ENCODE results near the gene DTX3L.
A peak's percentile ranks its signal among the peaks of the same experiment; 100 is the strongest.

The DTX3L gene

DNA sequence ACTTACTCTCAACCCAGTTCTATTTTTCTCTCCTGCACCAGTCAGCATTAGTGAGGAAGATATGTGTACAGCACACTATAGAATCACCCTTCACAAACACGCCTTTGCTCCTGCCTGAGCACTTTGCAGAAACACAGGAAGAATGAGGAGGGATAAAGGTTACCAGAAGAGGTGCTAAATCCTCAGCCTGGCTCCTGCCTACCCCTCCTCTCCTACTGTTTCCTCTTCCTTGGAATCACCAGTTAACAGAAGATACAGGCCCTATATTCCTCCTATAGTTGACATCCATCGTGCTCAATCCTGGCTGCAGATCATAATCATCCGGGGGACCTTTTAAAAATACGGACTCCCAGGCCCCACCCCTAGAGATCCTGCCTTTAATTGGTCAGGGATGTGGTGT, 42.2 kb downstream of the DTX3L start:
- DNase-seq (ENCODE audit: low read depth in 2 of 2) = no peak

DNA sequence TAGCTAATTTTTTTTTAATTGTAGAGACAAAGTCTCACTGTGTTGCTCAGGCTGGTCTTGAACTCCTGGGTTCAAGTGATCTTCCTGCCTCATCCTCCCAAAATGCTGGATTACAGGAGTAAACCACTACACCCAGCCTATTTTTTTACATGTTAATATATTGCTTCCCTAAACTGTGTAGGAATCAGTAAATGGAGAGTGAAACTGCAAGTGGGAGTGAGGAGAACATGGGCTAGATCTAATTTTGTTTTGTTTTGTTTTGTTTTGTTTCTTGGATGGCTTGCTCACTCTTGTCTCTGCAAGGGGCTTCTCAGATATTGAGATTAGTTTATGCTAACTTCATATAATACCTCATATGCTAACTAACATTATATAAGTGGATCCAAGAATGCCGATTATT, 44.8 kb downstream of the DTX3L start:
- DNase-seq (ENCODE audit: low read depth in 2 of 2) = no peak

DNA sequence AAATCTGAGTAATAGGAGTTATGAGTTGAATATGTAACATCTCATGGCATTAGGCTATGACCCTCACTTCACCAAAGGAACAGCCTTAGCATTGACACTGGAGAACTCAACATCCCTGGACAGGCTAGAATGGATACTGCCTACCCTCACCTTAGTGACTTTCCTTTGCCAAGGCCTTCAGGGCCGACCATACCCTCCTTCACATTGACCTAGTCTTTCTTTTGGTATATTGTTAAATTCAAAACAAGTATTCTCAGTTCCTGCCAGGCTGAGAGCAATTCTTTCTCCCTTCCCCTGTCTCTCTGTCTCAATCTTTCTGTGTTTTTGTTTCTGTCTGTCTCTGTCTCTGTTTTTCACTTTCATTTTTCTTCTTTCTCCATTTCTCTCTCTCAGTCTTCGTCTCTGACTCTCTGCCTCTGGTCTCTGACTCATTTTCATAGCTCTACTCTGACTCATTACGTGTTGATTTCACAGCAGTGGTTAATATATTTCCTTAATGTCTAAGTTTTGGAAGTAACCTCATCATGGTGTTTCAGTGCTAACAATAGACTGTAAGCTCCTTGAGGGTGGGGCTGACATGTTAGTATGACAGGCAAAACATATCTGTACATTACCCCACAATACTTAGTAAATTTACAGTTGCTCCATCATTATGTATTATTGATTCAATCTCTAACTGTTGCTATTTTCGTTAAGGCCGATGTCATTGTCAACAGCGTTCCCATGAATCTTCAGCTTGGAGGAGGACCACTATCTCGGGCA, 45.8 kb downstream of the DTX3L start:
- peak; percentile 1 to 3 for DNase-seq (ENCODE audit: low read depth in 2 of 2)

DNA sequence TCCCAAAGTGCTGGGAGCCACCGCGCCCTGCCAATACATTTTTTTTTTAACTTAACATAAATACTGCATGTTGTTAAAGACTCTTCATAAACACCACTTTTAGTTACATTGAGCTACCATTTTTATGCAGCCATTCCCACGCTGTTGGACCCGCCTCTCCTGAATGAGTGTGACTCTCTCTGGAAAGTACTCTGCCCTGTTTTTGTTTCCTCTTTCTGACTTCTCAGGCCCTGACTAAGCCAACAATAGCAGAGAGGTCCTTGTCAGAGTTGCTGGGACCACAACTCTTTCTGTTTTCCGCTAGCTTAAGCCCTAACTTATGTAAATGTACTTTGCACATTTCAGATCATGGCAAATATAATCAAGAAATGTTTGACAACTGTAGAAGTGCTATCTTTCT, 48.6 kb downstream of the DTX3L start:
- no peak for DNase-seq (ENCODE audit: low read depth in 2 of 2)

DNA sequence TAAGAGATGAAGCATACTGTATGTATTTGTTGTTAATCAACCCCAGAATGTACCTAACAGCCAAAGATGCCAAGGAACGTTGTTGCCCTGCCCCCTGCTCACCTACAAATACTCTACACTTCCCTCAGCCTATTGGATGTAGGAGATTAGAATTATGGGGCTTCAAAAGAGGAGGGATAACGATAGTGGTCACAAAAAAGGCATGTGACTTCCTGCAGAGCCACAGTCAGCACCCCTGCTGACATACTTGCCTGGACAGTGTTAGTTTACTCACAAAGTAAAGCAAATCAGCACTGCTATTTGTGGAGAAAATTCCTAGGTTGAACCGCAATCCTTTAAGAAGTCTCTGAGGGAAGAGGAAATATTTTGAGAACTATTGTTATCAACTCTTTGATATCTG, 51.2 kb downstream of the DTX3L start:
- no peak for DNase-seq (ENCODE audit: low read depth in 2 of 2)

DNA sequence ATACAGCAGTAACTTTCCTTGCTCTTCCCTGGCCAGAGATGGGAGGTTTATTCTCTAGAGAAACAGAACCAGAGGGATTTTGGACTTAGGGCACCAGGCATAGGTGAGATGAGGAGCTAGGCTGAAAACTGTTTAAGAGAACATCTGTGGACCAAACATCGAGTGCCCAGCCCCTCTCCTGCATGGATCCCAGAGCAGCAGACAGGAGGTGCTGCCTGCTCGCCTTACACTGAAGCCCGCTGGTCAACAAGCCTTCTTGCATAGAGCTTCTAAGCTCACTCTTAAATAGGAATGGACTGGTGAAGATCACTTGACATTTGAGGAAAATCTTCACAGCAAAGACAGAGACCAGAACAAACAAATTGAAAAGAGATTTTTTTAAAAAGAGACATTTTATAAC, 54.5 kb downstream of the DTX3L start:
- DNase-seq (ENCODE audit: low read depth in 2 of 2) = no peak

DNA sequence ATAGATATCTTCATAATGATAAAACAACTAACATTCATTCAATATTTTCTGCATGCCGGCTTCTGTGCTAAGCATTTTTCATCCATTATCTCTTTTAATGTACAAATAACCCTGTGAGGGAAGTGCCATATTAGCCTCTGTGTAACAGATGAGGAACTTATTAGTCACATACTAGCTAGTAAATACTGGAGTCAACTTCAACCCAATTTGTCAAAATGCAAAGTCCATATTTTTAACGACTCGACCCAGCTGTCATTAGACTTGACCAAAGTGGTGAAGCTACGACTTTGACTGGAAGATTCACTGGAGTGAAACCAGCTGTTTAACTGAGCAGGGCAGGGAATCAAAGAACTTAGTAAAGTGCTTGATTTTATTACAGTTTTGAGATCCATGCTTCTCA, 54.9 kb downstream of the DTX3L start:
- DNase-seq (ENCODE audit: low read depth in 2 of 2) = no peak

DNA sequence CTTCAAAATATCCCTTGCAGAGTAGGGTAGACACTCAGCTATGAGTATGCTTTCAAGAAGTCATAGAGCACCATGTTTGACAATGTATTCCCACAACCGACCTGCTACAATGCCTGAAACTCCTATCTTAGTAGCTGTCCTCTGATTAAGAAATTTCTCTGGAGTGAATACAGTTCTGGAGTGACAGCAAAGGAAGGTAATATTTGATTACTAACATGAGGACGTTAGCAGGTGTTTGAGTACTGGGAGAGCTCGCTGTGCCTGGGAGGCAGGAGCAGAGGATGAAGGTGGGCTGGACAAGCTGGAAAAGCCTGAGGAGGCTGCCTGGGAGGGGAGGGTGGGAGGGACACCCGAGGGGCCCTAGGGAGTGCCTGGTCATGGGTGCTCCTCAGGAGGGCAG, 56.3 kb downstream of the DTX3L start:
- no peak for DNase-seq (ENCODE audit: low read depth in 2 of 2)

DNA sequence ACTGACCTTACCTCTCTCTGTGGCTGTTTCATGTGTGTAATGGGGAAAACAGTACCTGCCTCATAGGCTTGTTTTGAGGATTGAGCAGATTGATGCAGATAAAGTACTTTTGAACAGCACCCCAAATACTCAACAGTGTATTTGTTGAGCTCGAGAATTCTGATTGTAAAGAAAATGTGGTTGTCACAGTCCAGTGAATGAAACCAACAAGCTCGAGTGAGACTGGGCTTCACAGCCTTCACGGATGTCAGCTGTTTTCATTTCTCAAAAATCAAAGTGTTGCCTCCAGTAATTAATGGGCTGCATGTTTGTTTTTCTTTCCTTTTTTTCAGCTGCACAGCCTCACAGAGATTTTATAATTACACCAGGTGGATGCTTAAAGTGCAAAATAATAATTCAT, 57.0 kb downstream of the DTX3L start:
- DNase-seq (ENCODE audit: low read depth in 2 of 2) = no peak

DNA sequence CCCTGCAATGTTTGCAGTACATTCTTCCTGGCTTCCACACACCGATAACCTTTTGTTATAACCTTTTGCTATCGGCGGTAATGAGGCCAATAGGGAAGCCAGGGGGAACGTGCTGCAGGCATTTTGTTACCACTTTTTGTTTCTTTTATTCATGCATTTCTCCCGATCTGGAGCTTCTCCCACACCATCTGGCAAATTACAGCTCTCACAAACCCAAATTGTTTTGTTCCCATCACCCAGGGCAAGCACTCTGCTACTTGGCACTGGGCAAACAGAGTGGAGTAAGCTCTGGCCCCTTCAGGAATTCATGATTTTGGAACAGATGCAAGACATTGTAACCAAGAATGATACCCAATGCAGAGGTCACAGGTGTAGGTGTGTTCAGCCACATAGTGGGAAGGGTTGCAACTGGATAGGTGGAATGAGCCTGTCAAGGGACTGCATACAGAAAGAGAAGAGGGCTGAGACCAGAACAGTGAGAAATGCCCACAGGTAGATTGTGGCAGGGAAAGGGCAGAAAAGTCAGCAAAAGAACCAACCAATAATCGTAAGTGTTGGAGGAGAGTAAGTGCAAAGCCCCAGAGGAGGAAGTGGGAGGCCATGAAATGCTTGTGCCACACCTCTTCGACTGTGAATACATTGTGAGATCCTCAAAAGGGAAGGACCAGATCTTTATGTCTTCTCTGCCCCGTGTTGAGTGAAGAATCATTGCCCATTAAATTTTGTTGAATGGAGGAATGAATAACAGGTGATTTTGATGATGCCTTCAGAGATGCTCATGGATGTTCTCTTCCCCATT, 59.1 kb downstream of the DTX3L start:
- DNase-seq (ENCODE audit: low read depth in 2 of 2) = no peak

Measured in stimulated activated CD4-positive, alpha-beta T cell treated with anti-CD3 and anti-CD28 coated beads, Interleukin-12 subunit alpha, Interleukin-12 subunit beta, amount 100 ng/mL, for 24 hours (primary cell).